ENCODE results near the gene PGBD1. TPM values are rescaled to one million over a fixed set of nuclear protein-coding genes. Genes with fewer than 3 reads are reported as not detected.

Gene PGBD1
- total and polyA plus RNA-seq, 10 of the 15 experiments (the other 5 are each of a cell fraction or from before 2014, with no cell fraction given), result 1.9 to 4.9 (median 3.8) TPM

DNA sequence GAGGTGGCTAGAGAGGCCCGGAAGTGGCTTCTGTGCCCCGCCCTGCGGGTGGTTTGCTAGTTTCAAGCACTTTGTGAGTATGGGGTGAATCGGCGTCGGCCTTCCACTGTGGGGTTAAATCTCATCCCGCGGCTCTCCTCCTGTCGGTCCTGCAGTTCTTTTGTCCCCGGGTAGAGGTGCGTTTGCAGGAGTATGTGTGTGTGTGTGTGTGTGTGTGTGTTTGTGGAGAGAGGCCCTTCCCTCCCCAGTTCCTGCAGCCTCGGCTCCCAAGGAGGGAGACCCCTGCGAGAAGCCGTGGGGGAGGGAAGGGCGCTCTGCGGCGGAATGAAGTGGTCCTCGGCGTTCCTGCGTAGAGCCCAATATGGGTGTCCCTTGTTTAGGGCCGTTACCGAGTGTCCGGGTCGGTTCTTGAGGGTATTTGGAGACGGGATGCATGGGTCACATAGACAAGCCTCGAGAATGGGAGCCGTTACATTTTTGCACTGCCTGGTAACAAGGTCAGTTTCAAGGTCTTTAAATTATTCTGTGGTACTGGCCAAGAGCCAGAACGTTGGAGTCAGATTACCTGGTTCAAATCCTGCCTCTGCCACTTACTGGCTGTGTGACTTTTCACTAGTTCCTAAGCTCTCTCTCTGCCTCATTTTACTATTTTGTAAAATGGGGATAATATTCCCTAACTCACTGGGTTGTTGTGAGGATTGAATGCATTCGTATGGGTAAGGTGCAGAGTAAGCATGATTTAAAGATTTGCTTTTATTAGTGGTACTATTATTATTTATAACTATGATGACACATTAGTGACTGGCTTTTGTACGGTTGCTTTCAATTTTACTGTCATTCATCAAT lies 68.7 kb downstream of the PGBD1 start, which contains the start of gene ZKSCAN3 (continued):
- TF ChIP-seq CEBPZ (IDR thresholded peaks at IDR 0.05; ENCODE audit: low read depth, low read length) (no peak), MTA3 (IDR thresholded peaks at IDR 0.05; ENCODE audit: borderline replicate concordance, low read length) (0 out of 2 replicates have a peak, but pooled peaks have one; percentile 65), RCOR1 (conservative IDR thresholded peaks at IDR 0.05; ENCODE audit: low read depth, low read length) (0 out of 2 replicates have a peak, but pooled peaks have one; percentile 30), MYB (IDR thresholded peaks at IDR 0.05; ENCODE audit: borderline replicate concordance, low read depth, low read length) (no peak), EED (IDR thresholded peaks at IDR 0.05; ENCODE audit: low read depth) (peak; percentile 60), NBN (IDR thresholded peaks at IDR 0.05) (peak; percentile 91), KLF5 (IDR thresholded peaks at IDR 0.05; ENCODE audit: partially characterized antibody) (no peak), RUNX3 (IDR thresholded peaks at IDR 0.05; ENCODE audit: low read length) (peak; percentile 96), MEF2B (IDR thresholded peaks at IDR 0.05; ENCODE audit: partially characterized antibody, poor library complexity, severe bottlenecking) (no peak), SMAD1 (IDR thresholded peaks at IDR 0.05; ENCODE audit: low read depth, partially characterized antibody) (no peak), TAF1 (IDR thresholded peaks at IDR 0.05; ENCODE audit: borderline replicate concordance, low read depth, low read length) (peak; percentile 82; the same call in 1 of the 2 replicates), CREM (IDR thresholded peaks at IDR 0.05; ENCODE audit: low read depth) (peak; percentile 51), CHD4 (IDR thresholded peaks at IDR 0.05) (no peak), RELB (IDR thresholded peaks at IDR 0.05; ENCODE audit: low read depth) (peak; percentile 80), KDM1A (IDR thresholded peaks at IDR 0.05; ENCODE audit: borderline replicate concordance) (no peak), HDAC6 (IDR thresholded peaks at IDR 0.05; ENCODE audit: unreplicated experiment) (no peak), SREBF2 (IDR thresholded peaks at IDR 0.05; ENCODE audit: low read length) (no peak), BRCA1 (IDR thresholded peaks at IDR 0.05; ENCODE audit: low read depth, low read length) (no peak), YY1 (IDR thresholded peaks at IDR 0.05; ENCODE audit: low read depth, low read length) (peak; percentile 76), SIN3A (IDR thresholded peaks at IDR 0.05; ENCODE audit: low read depth, low read length) (peak; percentile 79), BCL3 (IDR thresholded peaks at IDR 0.05; ENCODE audit: borderline replicate concordance, insufficient read depth, low read depth, low read length, poor library complexity, severe bottlenecking) (peak; percentile 10), CBX5 (IDR thresholded peaks at IDR 0.05; ENCODE audit: low read depth) (no peak; the same call in 1 of the 2 replicates)
- TF ChIP-seq, protein P1, sequence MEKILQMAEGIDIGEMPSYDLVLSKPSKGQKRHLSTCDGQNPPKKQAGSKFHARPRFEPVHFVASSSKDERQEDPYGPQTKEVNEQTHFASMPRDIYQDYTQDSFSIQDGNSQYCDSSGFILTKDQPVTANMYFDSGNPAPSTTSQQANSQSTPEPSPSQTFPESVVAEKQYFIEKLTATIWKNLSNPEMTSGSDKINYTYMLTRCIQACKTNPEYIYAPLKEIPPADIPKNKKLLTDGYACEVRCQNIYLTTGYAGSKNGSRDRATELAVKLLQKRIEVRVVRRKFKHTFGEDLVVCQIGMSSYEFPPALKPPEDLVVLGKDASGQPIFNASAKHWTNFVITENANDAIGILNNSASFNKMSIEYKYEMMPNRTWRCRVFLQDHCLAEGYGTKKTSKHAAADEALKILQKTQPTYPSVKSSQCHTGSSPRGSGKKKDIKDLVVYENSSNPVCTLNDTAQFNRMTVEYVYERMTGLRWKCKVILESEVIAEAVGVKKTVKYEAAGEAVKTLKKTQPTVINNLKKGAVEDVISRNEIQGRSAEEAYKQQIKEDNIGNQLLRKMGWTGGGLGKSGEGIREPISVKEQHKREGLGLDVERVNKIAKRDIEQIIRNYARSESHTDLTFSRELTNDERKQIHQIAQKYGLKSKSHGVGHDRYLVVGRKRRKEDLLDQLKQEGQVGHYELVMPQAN (conservative IDR thresholded peaks at IDR 0.05), result peak; percentile 40; the same call in 1 of the 2 replicates
